ENCODE data around the gene SFSWAP. TPM values are rescaled to one million over a fixed set of nuclear protein-coding genes. Genes with fewer than 3 reads are reported as not detected.
"Not testable (repeated sequence)": the region's sequence is repeated elsewhere in the genome, so short reads cannot be mapped to it uniquely, and the experiment has no call there.

SFSWAP gene
- total RNA-seq, 1 donor from 2014 or later = 20.8 TPM

DNA sequence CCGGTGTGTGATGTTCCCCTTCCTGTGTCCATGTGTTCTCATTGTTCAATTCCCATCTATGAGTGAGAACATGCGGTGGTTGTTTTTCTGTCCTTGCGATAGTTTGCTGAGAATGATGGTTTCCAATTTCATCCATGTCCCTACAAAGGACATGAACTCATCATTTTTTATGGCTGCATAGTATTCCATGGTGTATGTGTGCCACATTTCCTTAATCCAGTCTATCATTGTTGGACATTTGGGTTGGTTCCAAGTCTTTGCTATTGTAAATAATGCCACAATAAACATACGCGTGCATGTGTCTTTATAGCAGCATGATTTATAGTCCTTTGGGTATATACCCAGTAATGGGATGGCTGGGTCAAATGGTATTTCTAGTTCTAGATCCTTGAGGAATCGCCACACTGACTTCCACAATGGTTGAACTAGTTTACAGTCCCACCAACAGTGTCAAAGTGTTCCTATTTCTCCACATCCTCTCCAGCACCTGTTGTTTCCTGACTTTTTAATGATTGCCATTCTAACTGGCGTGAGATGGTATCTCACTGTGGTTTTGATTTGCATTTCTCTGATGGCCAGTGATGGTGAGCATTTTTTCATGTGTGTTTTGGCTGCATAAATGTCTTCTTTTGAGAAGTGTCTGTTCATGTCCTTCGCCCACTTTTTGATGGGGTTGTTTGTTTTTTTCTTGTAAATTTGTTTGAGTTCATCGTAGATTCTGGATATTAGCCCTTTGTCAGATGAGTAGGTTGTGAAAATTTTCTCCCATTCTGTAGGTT is 98.8 kb downstream of the SFSWAP start:
- DNase-seq (ENCODE audit: low read depth, low spot score) = not testable (repeated sequence)

DNA sequence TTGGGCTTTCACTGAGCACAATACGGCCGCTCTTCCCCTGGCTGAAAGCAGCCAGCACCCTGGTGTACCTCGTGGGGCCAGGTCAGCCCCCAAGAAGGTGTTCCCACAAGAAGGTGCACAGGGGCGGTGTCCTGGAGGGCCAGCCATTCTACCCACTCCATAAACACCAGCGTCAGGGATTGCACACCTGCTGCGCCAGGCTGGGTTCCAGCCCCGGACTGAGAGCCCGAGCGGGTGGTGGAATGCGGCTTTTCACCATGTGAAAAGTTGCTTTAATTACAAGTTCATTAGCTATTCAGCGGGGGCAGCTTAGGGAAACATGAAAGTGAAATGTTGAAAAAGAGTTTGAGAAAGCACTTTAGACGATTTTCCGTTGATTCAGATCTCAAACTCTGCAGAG is 99.8 kb downstream of the SFSWAP start:
- DNase-seq (ENCODE audit: low read depth, low spot score) = no peak

DNA sequence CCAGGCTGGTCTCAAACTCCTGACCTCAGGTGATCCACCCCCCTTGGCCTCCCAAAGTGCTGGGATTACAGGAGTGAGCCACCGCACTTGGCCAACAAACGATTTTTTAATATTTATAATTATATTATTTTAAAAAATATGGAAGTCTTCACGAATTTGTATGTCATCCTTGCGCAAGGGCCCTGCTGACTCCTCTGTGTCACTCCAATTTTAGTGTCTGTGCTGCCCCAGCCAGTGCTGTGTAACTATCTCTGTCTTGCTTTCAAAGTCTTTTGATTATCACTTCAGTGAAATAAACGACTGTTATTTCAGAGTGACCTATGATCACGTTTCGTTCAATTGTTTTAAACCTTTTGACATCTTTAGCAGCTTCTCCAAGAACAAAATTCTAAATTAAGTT is 104.2 kb downstream of the SFSWAP start:
- DNase-seq (ENCODE audit: low read depth, low spot score) = no peak

DNA sequence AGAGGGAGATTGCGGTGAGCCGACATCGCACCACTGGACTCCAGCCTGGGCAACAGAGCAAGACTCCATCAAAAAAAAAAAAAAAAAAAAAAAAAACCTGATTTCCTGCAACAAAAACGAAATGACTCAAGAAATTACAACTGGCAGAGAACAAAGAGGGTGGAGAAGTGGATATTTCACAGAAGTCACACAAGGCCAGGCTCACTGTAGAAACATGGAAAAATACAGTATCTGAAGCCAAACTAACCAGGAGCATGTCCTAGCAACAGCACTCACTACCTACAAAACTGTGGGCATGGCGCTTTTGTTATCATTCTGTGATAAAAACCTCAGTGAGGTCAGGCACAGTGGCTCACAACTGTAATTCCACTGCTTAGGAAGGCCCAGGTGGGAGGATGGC is 105.6 kb downstream of the SFSWAP start:
- no peak for DNase-seq (ENCODE audit: low read depth, low spot score)

DNA sequence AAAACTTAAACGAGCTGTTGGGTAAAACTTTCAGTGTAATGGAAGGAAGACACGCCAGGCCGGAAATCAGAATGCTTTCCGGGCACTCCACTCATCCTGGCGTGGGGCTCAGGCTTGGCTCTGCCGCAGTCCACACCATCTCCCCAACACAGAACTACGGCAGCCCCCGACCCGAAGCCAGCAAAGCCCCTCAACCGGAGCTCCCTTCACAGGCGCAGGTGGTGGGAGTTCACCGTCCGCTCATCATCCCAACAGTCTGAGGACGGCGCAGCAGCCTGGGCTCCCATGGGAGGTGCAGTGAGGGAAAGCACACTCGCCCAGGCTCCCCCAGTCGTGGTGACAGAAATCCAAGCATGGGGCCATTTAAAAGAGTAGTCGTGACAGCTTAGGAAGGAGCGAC is 106.4 kb downstream of the SFSWAP start:
- no peak for DNase-seq (ENCODE audit: low read depth, low spot score)

DNA sequence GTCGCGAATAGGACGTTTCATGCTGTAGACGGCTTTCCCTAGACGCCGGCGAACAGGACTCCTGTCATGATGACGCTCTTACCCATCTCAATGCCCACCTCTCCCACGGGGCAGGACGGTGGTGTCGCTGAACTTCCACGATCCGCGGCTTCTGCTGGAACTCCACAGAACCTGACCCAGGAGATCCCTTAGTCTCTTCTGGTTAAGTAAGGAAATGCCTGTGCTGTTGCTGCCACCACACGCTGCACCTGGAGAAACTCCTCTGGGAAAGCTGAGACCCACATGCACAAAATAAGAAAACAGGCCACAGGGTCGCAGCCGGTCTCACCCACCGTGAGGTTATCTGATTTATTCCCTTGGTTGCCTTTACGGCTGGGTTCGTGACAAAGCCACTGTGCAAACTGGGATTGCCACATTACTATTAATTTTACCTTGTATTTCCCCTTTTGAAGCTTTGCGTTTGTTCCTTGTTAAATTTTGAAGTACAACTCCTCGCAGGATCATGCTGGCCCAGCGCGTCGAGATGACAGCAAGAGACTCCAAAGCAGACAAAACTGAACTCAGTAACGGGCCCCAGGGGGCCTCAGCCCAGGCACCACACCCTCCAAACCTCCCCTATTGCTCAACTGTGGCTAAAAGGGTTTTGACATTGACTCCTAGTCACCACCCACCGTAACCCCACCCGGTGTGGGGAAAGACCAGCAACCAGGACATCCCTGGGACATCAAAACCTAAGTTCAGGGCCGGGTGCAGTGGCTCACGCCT is 108.1 kb downstream of the SFSWAP start:
- no peak for DNase-seq (ENCODE audit: low read depth, low spot score)

DNA sequence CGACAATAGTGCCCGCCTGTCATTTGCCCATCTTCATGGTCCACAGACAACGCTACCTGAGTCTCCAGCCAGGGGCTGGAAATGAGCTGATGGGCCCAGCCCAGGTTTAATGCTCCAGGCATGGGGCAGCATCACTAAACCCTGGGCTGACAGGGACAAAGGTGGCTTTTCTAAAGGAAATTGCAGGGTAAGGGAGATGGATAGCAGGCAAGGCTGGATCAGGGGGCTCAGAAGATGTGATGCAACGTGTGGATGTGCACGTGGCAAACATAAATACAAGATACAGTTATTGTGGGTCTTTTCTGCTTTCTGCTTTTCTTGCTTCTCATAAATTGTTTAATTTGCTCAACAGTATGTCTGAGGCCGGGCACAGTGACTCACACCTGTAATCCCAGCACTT is 113.6 kb downstream of the SFSWAP start:
- no peak for DNase-seq (ENCODE audit: low read depth, low spot score)

DNA sequence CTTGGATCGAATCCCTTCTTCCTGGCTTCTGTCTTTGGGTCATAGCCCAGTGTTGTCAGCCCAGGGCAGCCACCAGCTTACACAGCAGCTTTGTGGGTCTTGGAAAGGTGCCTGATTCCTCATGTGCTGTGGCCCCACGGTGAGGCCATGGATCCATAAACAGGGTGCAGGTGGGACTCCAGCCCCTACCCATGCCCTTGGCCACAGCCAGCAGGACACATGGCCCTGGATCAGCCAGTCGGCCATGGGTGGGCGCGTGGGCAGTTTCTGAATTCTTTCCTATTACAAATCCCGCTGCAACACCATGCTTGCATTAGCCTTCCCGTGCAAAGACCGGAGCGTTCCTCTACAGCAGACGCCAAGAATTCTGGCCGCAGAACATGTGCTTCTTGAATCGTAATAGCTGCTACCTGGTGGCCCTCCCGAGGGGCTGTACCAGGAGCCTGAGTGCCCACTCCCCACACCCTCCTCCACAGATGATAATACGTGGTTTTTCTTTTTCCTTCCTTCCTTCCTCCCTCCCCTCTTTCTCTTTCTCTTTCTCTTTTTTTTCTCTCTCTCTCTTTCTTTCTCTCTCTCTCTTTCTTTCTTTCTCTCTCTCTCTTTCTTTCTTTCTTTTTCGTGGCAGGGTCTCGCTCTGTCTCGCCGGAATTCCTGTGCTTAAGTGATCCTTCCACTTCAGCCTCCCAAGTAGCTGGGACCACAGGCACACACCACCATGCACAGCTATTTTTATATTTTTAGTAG is 114.4 kb downstream of the SFSWAP start:
- no peak for DNase-seq (ENCODE audit: low read depth, low spot score)

DNA sequence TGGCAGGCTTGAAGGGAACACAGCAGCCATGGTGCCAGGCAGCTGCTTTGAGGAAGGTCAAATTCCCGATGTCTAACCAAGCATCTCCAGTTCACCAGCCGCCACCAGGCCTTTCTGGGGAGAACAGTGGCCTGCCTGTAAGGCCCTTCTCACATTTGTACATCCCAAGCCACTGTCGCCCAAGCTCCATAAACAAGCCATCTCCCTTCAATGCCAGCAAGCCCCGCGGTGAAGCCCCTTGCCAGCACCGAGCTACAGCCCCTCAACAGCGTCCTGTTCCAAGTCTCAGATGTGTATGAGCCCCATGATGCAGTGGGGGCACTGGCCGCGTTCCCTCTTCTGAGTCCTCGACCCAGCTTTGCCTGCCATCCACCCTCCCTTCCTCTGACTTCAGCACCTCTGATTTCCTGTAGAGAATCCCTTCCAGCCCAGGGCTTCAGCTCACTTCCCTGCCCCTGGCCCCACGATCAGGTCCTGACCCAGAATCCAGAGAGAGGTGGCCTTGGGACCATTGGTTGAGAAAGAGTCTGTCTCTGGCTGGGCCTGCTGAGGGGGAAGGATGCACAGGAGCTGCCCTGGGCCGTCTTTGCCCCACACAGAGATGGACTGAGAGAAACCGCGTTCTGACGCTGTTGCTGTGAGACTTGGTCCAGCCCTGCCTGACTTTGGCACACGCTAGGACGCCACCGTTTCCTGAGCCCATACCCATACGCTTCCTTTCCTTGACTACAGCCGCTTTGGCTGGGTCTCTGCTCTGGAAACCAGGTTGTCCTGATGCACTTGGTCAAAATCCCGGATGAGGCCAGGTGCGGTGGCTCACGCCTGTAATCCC is 115.4 kb downstream of the SFSWAP start:
- no peak for DNase-seq (ENCODE audit: low read depth, low spot score)

DNA sequence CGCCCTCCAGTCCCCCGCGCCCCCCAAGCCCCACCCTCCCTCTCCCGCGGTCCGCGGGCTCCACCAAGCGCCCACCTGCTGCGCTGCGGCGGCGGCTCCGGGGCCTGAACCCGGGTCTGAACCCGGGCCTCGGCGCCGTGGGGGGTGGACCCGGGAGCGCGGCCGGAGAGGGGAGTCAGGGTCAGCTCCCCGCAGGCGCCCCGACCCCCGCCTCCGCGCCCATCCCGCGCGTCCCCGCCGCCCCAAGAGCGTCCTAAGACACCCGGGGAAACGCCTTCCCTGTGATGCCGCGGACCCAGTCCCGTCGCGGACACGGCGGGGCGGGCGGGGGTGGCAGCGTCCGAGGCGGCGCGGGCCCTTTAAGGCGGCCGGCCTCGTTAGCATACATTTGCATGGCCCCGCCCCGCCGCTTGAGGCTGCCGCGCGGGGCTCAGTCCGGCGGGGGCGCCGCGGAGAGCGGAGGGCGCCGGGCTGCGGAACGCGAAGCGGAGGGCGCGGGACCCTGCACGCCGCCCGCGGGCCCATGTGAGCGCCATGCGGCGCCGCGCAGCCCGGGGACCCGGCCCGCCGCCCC is 117.2 kb downstream of the SFSWAP start, which contains the start of gene MMP17:
MMP17 (plus strand) TSS at position 433 of the 574 bp plus-strand sequence; CDS start at position 535, 102 bp downstream.
- no peak for DNase-seq (ENCODE audit: low read depth, low spot score)

DNA sequence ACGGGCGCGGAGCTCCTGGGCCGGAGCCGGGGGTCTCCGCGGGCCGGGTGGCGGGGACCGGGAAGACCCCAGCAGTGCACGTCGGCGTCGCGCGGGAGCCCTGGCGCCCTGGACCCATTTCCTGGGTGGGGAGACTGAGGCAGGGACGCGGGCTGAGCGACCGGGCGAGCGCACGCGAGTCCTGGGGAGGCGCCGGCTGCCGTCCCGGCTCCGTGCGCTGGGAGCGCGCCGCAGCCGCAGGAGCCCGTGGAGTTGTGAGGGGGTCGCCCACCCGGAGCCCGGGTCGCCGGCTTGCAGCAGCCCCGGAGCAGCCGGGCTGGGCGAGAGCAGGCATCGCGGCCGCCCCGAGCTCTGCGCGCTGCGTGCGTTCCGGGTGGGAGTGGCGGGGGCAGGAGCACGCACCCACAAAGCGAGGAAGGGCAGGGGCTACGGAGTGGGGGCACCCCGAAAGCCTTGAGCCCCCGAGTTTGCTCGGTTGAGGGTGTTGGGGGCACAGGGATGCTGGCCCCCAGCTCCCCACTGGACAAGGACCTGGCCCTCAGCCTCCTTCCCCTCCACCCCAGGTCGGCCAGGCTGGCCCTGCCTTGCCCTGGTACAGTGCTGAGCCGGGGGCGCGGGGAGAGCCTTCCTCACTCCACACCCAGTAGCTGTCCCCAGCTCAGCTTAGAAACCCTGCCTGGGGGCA is 117.9 kb downstream of the SFSWAP start:
- no peak for DNase-seq (ENCODE audit: low read depth, low spot score)

DNA sequence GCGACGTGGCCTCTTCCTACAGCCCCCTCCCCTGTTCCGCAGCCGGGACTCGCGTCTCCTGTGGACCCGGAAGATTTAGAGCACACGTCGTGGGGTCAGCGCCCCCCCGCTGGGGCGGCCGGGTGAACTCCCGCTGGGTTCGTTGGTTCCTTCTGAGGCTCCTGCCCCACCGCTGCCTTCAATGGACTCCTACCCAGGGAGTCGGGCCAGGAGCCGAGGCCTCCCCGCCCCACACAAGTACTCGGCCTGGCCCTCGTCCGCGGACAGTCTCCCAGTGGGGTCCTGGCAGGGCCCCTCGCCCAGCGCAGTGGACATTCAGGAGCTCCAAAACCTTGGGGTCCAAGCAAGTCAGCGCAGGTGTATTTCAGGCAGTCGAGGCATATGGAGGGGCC is 118.5 kb downstream of the SFSWAP start:
- no peak for DNase-seq (ENCODE audit: low read depth, low spot score)

DNA sequence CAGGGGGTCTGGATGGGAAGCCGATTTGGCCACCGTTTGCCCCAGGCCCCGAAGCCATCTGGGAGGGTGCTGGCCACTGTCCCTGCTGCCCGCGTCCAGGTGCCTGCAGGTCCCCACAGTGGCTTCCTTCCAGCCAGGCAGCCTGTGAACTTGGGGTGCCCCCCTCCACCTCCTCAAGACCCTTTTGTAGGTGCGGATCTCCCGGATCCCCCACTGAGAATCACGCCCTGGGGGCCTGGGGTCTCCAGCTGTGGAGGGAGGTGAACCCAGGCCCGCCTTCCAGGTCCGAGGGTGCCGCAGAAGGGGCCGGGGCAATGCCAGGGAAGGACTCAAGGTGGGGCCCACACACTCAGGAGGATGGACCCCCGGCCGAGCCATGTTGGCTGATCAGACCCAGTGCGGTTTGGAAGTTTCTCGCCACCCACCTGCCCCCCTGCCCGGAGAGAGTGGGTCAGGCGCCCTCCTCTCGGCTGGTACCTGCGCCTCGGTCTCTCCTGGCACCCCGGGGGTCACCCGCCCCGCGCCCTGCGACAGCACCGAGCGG is 119.0 kb downstream of the SFSWAP start:
- no peak for DNase-seq (ENCODE audit: low read depth, low spot score)

DNA sequence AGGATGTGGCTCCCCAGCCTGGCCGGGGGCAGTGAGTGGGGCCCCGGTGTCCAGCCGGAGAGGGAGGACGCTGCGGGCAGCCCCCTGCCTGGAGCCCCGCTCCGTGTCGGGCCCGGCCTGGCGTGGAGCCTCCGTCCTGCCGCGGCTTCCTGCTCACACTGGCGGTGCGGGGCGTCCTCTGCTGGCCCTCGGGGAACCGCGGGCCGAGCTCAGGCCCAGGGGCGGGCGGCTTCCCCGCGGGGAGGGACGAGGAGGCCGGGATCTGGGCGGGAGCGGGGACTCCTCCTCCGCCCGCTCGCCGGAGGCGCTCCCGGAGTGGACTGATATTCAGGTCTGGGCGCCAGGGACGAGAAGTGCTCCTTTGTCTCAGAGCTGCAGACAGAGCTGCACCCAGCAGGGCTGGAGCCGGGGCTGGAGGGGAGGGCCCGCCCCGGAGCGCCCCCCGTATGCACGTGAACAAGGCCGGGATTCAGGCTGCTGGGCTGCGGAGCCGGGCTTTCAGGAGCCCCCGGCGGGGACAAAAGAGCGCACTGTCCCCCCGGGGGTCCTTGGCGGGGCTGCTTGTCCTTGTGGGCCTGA is 119.5 kb downstream of the SFSWAP start:
- DNase-seq (ENCODE audit: low read depth, low spot score) = peak; percentile 26

DNA sequence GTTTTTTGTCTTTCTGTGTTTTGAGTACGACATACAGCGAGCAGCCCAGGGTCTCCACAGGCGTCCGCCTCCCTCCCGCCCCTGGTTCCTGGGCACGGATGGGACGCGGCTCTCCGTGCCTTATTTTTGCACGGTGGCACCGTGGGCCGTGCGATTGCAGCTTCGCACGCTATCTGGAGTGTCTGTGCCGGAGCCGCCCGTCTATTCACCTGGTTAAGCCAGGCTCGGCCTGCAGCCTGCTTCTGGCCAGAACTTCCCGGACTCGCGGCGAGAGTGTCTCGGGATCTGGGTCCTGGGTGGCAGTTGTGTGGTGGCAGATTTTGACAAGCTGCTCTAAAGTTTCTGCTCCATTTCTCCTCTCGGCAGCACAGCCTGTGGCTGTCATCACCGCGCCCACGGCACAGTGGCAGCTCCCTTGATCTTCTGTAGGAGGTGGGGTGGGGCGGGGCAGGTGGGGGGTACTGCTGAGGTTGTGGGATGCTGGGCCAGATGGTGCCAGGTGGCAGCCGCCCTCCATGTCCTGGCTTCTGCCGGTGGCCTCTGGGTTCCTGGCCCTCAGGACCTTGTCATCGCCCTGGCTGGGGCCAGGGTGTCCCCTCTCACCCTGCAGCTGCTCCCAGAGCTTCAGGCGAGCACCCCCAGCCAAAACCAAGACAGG is 120.2 kb downstream of the SFSWAP start:
- DNase-seq (ENCODE audit: low read depth, low spot score) = no peak

DNA sequence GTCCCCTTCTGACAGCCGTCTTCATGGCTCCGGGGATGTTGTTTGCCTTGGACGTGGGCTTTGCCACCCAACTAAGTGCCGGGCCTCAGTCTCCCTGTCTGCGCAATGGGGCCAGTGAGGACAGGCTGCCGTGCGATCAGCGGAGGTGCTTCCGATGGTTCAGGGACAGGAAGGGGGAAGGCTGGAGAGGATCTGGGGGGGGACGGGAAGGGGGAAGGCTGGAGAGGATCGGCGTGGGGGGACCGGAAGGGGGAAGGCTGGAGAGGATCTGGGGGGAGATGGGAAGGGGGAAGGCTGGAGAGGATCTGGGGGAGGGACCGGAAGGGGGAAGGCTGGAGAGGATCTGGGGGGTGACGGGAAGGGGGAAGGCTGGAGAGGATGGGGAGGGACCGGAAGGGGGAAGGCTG is 120.7 kb downstream of the SFSWAP start:
- DNase-seq (ENCODE audit: low read depth, low spot score) = no peak

DNA sequence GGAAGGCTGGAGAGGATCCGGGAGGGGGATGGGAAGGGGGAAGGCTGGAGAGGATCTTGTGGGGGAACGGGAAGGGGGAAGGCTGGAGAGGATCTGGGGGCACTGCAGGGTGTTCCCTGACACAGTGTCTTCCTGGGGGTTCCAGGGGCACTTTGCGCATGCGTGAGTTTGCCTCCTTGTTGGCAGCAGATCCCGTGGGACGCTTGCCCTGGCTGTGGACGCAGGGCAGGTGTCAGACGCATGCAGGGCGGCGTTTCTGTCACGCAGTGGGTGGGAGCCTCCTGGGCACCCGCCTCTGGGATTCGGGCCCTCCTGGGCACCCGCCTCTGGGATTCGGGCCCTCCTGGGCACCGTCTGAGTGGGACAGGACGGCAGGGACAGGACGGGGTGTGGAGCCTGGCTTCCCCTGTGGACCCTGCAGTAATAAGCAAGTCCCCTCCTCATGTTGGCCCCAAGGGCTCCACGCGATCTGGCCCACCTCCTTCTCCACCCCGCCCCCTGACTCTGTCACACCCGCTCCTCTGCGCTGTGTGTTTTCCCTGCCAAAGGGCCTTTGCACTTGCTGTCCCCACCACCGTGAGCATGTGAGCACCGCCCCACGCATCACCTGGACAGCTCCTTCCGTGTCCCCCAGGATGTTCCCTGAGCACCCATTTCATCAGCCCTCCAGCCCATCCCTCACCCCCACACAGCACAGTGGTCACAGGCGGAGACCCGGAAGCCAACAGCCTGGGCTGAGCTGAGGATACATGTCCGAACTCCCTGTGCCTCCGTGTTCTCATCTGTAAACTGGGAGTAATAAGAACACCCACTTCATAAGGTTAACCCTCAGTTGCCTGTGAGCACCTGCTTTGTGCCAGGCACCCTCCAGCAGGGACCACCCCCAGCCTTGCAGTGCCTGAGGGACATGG is 121.7 kb downstream of the SFSWAP start:
- DNase-seq (ENCODE audit: low read depth, low spot score) = no peak

DNA sequence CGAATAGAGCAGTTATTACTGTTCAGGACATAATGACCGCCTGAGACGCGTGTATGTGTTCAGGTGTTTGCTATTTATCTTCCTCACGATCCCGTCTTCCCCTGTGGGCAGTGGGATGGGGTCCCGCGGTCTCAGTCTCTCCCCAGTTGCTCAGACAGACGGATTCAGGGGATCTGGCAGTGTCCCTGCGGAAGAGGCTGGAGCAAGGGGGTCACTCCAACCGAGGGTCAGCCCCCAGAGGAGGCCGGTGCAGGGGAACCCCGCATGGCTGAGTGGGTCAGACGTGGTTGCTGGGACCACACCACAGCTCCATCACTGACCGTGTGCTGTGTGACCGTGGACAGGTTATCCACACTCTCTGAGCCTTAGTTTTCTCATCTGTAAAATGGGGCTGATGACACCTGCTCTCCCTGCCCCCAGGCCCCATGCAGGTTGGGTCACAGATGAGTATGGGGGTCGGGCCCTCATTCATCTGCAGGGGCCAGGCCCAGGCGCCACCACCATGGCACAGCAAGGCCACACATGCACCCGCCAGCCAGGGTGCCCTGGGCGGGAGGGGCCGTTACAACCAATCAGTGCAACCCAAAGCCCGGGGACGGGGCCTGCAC is 122.5 kb downstream of the SFSWAP start:
- no peak for DNase-seq (ENCODE audit: low read depth, low spot score)
